DND-41 (cell line): ENCODE data around the gene RHEBL1.

Experiments
- CTCF ChIP-seq: IDR thresholded peaks from 2 replicates; pipeline ENCODE4 v1.5.1; 2012; ENCODE audit warnings: borderline replicate concordance, low read length, moderate library complexity, mild to moderate bottlenecking; ENCODE audit not compliant: poor library complexity, severe bottlenecking; ENCODE audit errors: extremely low read depth
- EZH2 ChIP-seq: IDR thresholded peaks from 3 replicates; pipeline ENCODE4 v1.6.1; 2012; ENCODE audit warnings: borderline replicate concordance, low read depth, mild to moderate bottlenecking, moderate library complexity, low read length, inconsistent platforms; ENCODE audit not compliant: severe bottlenecking

DNA sequence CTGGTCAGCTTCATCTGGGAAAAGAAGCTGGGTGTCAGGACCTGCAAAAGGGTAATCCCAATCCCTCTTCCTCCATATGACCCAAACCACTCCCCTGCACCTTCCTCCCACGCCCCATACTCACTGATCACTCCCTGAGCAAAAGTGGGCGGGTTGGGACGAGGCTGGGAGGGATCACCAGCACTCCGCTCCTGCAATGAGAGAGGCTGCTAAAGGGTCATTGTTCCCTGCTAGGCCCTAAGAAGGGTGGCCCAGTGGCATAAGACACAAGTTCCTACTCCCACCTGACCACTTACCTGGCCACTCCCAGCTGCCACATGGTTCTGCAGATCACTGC lies 35.5 kb downstream of the RHEBL1 start:
- TF ChIP-seq CTCF: no peak
- TF ChIP-seq EZH2: no peak
